GM13976 (cell line): ENCODE measurements around the gene ADPRH.

ENCODE experiments used
- DNase-seq: peaks from one replicate; pipeline ENCODE4 v3.0.0; 2012; ENCODE audit warnings: low spot score
- CTCF ChIP-seq: IDR thresholded peaks from 2 replicates; pipeline ENCODE4 v1.5.1; 2012; ENCODE audit warnings: borderline replicate concordance, mild to moderate bottlenecking; ENCODE audit not compliant: insufficient read depth; ENCODE audit errors: extremely low read depth, missing control alignments, control extremely low read depth
- in situ Hi-C: fragments of 300-500 bp; cut with MboI; formaldehyde crosslinking; loops from one replicate; pipeline ENCODE4 v1.12.0; 2022; ENCODE audit warnings: low sequenced_read_pairs, mixed read lengths, inconsistent platforms; ENCODE audit not compliant: unreplicated experiment

Gene ADPRH

GRCh38 chr3:119585856-119586570, 6.7 kb downstream of the ADPRH start:
- DNase-seq = no peak
- in situ Hi-C loops = loop anchor here (25.0 kb wide), 1 partner anchor 501 kb away; the partner anchor contains the start of gene GSK3B
- TF ChIP-seq CTCF = no peak

- no peak for TF ChIP-seq CTCF
- in situ Hi-C loops = loop anchor here (25.0 kb wide), 1 partner anchor 501 kb away; the partner anchor contains the start of gene GSK3B
- no peak for DNase-seq
These were observed 7.5 kb downstream of the ADPRH start for GRCh38 chr3:119586733-119587172.

- TF ChIP-seq CTCF = no peak
- no peak for DNase-seq
- in situ Hi-C loops = loop anchor here (25.0 kb wide), 1 partner anchor 499 kb away; the partner anchor contains the start of gene GSK3B
These were observed 8.8 kb downstream of the ADPRH start for GRCh38 chr3:119588112-119588511.

- no peak for TF ChIP-seq CTCF
- in situ Hi-C loops = loop anchor here (25.0 kb wide), 1 partner anchor 498 kb away; the partner anchor contains the start of gene GSK3B
- no peak for DNase-seq
These were observed 9.9 kb downstream of the ADPRH start for GRCh38 chr3:119589102-119589773.

GRCh38 chr3:119590706-119591105, 11.4 kb downstream of the ADPRH start:
- in situ Hi-C loops = loop anchor here (25.0 kb wide), 1 partner anchor 497 kb away; the partner anchor contains the start of gene GSK3B

GRCh38 chr3:119592861-119593260, 13.6 kb downstream of the ADPRH start:
- no peak for TF ChIP-seq CTCF
- in situ Hi-C loops = loop anchor here (25.0 kb wide), 1 partner anchor 494 kb away; the partner anchor contains the start of gene GSK3B
- DNase-seq = no peak

More at GRCh38 chr3:119590706-119591105, 11.4 kb downstream of the ADPRH start:
- DNase-seq = no peak
- TF ChIP-seq CTCF = no peak
